ENCODE results near the gene AHRR.

AHRR gene

DNA sequence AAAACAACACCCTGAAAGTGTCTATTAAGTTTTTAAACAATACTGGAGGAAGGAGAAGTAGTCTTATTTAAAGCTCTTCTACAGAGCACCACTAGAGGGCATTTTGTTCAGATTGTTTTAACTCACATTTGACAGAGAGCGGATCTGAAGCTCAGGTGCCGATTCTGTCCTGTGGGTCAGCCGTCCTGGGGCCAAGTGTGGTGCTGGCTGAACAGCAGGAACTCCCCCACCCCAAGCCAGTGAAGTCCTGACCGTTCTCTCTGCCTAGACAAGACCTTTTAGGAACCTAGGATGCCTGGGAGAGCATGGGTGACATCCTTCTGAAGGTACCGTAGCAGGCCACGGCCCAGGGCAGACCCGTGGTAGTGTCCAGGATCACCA is 125.4 kb downstream of the AHRR start:
- no peak overlapping the region for H2AK5ac ChIP-seq (ENCODE audit: low read length)
- no CpG with 5 or more reads among the region's 7 CpGs for WGBS (ENCODE audit: extremely low coverage, insufficient coverage, insufficient read length)
- H3K36me3 ChIP-seq (ENCODE audit: control insufficient read depth in 1 of 2, insufficient read depth in 2 of 2, low read length in 2 of 2) = peaks cover 18 to 22% of the 10 kb centered on the region in 2 experiments
- peaks cover 13 to 14% of the 10 kb centered on the region in 2 experiments for H3K4me1 ChIP-seq (ENCODE audit: control insufficient read depth in 1 of 2, insufficient read depth in 2 of 2, low read length in 2 of 2)
- no peak overlapping the region for H3K9ac ChIP-seq (ENCODE audit: low read length)
- H3K23ac ChIP-seq (ENCODE audit: low read length) = no peak overlapping the region
- no peak overlapping the region for H2BK5ac ChIP-seq (ENCODE audit: low read depth, low read length, poor library complexity)
- no peak overlapping the region for H3K14ac ChIP-seq (ENCODE audit: low read length)
- H4K12ac ChIP-seq (ENCODE audit: low read depth, low read length) = no peak overlapping the region
- no peak overlapping the region for H3K4me3 ChIP-seq (ENCODE audit: low read depth, low read length)
- H2BK120ac ChIP-seq (ENCODE audit: insufficient read depth, low read length, poor library complexity) = no peak overlapping the region
- no peak overlapping the region for H3K18ac ChIP-seq (ENCODE audit: low read length)
- peaks cover 2% of the 10 kb centered on the region for H3K9me3 ChIP-seq (ENCODE audit: insufficient read depth, low read depth, low read length)
- peaks cover 14% of the 10 kb centered on the region for H3K79me2 ChIP-seq (ENCODE audit: control insufficient read depth, insufficient read depth, low read length, poor library complexity)
- DNase-seq = peak in 1 of 2 donors; percentile 71
- H3K4ac ChIP-seq (ENCODE audit: low read depth, low read length) = no peak overlapping the region
- peaks cover 7% of the 10 kb centered on the region for H3K79me1 ChIP-seq (ENCODE audit: low read length)
- H3K4me2 ChIP-seq (ENCODE audit: low read length) = no peak overlapping the region
- H3K27me3 ChIP-seq (ENCODE audit: insufficient read depth, low read length) = no peaks in the 10 kb centered on the region
- H4K91ac ChIP-seq (ENCODE audit: low read depth, low read length) = no peak overlapping the region
- no peak overlapping the region for H2AFZ ChIP-seq (ENCODE audit: insufficient read depth, low read length, poor library complexity)
- no peak overlapping the region for H4K8ac ChIP-seq (ENCODE audit: low read depth, low read length)
- no peak overlapping the region for H3K27ac ChIP-seq (ENCODE audit: low read depth, low read length)
- no peak overlapping the region for H2BK12ac ChIP-seq (ENCODE audit: low read length)

DNA sequence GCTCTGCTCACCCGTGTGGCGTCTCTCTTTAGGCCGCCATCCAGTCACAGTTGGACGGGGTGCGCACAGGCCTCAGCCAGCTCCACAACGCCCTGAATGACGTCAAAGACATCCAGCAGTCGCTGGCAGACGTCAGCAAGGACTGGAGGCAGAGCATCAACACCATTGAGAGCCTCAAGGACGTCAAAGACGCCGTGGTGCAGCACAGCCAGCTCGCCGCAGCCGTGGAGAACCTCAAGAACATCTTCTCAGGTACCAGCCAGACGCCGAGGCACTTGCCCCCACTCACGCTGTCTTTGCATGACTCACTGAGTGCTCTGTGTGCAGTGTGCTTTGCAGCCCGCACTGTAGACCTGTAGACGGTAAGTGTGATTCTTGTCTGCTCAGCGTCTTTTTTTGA is 126.0 kb downstream of the AHRR start:
- Histone ChIP-seq H3K27me3 (ENCODE audit: insufficient read depth, low read length) (no peaks in the 10 kb centered on the region), H3K4me2 (ENCODE audit: low read length) (no peak overlapping the region), H3K9ac (ENCODE audit: low read length) (no peak overlapping the region), H3K27ac (ENCODE audit: low read depth, low read length) (no peak overlapping the region), H3K18ac (ENCODE audit: low read length) (no peak overlapping the region), H2BK120ac (ENCODE audit: insufficient read depth, low read length, poor library complexity) (no peak overlapping the region), H4K12ac (ENCODE audit: low read depth, low read length) (no peak overlapping the region), H4K8ac (ENCODE audit: low read depth, low read length) (no peak overlapping the region), H3K9me3 (ENCODE audit: insufficient read depth, low read depth, low read length) (peaks cover 2% of the 10 kb centered on the region), H3K36me3 (ENCODE audit: control insufficient read depth in 1 of 2, insufficient read depth in 2 of 2, low read length in 2 of 2) (peaks cover 18 to 22% of the 10 kb centered on the region in 2 experiments), H4K91ac (ENCODE audit: low read depth, low read length) (no peak overlapping the region), H2BK5ac (ENCODE audit: low read depth, low read length, poor library complexity) (no peak overlapping the region), H3K4me3 (ENCODE audit: low read depth, low read length) (no peak overlapping the region), H3K4ac (ENCODE audit: low read depth, low read length) (no peak overlapping the region), H2AK5ac (ENCODE audit: low read length) (no peak overlapping the region), H2BK12ac (ENCODE audit: low read length) (no peak overlapping the region), H3K4me1 (ENCODE audit: control insufficient read depth in 1 of 2, insufficient read depth in 2 of 2, low read length in 2 of 2) (peaks cover 7 to 8% of the 10 kb centered on the region in 2 experiments), H2AFZ (ENCODE audit: insufficient read depth, low read length, poor library complexity) (no peak overlapping the region), H3K79me2 (ENCODE audit: control insufficient read depth, insufficient read depth, low read length, poor library complexity) (peaks cover 12% of the 10 kb centered on the region), H3K14ac (ENCODE audit: low read length) (no peak overlapping the region), H3K79me1 (ENCODE audit: low read length) (peaks cover 7% of the 10 kb centered on the region), H3K23ac (ENCODE audit: low read length) (no peak overlapping the region)
- no CpG with 5 or more reads among the region's 21 CpGs for WGBS (ENCODE audit: extremely low coverage, insufficient coverage, insufficient read length)
- no peak for DNase-seq

DNA sequence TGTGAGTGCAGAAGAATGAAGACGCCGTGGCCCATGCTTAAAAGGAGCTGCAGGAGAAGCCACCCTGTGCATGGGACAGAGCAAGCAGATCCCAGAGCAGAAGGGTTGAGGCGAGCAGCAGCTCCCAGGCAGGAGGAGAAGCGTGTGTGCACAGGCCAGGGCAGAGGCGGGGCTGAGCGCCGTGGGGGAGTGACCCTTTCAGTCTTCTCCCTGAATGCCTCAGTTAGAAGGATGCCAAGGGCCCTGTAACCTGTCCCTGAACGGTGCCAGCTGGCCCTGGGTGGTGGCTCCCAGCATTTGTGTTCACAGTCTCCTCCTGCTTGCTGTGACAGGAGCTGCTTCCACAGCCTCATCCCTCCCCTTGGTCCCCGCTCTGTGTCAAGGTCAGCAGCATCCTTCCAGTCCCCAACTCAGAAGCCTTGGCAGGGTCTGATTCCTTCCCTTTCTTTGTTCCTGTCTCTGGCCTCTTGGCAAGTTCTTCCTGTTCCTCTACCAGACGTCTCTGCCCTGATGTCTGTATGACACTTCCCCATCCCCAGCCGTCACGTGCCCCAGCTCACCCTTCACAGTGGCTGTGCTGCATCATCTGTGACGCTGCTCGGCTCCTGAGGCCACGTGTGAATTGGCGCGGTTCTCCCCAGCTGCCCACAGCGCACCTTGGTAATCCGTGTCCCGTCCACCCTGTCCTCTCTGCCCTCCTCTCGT is 126.7 kb downstream of the AHRR start:
- H3K4ac ChIP-seq (ENCODE audit: low read depth, low read length) = no peak overlapping the region
- peaks cover 23 to 30% of the 10 kb centered on the region in 2 experiments for H3K36me3 ChIP-seq (ENCODE audit: control insufficient read depth in 1 of 2, insufficient read depth in 2 of 2, low read length in 2 of 2)
- H3K23ac ChIP-seq (ENCODE audit: low read length) = no peak overlapping the region
- peaks cover 1% of the 10 kb centered on the region for H3K79me1 ChIP-seq (ENCODE audit: low read length)
- no peak overlapping the region for H3K14ac ChIP-seq (ENCODE audit: low read length)
- H3K18ac ChIP-seq (ENCODE audit: low read length) = no peak overlapping the region
- H2BK5ac ChIP-seq (ENCODE audit: low read depth, low read length, poor library complexity) = no peak overlapping the region
- H4K8ac ChIP-seq (ENCODE audit: low read depth, low read length) = no peak overlapping the region
- H3K27ac ChIP-seq (ENCODE audit: low read depth, low read length) = no peak overlapping the region
- no peak overlapping the region for H2AK5ac ChIP-seq (ENCODE audit: low read length)
- peaks cover 7% of the 10 kb centered on the region for H3K79me2 ChIP-seq (ENCODE audit: control insufficient read depth, insufficient read depth, low read length, poor library complexity)
- no peak overlapping the region for H2AFZ ChIP-seq (ENCODE audit: insufficient read depth, low read length, poor library complexity)
- H3K27me3 ChIP-seq (ENCODE audit: insufficient read depth, low read length) = no peaks in the 10 kb centered on the region
- DNase-seq = peak; percentile 20 to 23
- peaks cover 6 to 7% of the 10 kb centered on the region in 2 experiments for H3K4me1 ChIP-seq (ENCODE audit: control insufficient read depth in 1 of 2, insufficient read depth in 2 of 2, low read length in 2 of 2)
- no peak overlapping the region for H4K12ac ChIP-seq (ENCODE audit: low read depth, low read length)
- no peak overlapping the region for H2BK12ac ChIP-seq (ENCODE audit: low read length)
- no peak overlapping the region for H3K9ac ChIP-seq (ENCODE audit: low read length)
- H3K4me2 ChIP-seq (ENCODE audit: low read length) = no peak overlapping the region
- peaks cover 5% of the 10 kb centered on the region for H3K9me3 ChIP-seq (ENCODE audit: insufficient read depth, low read depth, low read length)
- WGBS (ENCODE audit: extremely low coverage, insufficient coverage, insufficient read length) = no CpG with 5 or more reads among the region's 21 CpGs
- H4K91ac ChIP-seq (ENCODE audit: low read depth, low read length) = no peak overlapping the region
- peak overlapping the region; percentile 8 for H3K4me3 ChIP-seq (ENCODE audit: low read depth, low read length)
- no peak overlapping the region for H2BK120ac ChIP-seq (ENCODE audit: insufficient read depth, low read length, poor library complexity)

DNA sequence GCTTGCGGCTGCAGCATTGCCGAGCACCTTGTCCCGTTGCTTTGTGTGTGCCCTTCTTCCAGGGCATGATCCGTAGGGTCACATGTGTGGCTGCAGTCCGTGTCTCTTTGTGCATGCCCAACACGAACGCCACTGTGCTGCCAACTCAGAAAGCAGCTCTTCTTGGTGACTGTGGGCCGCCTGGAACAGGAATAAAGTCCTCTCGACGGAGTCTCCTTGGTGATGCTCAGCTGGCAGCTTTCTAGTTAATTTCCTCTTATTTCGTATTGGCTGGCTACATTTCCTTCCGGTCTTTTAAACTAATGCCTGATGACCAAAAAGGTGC is 127.2 kb downstream of the AHRR start:
- DNase-seq = no peak
- Histone ChIP-seq H2AK5ac (ENCODE audit: low read length) (no peak overlapping the region), H3K27me3 (ENCODE audit: insufficient read depth, low read length) (no peaks in the 10 kb centered on the region), H4K12ac (ENCODE audit: low read depth, low read length) (no peak overlapping the region), H3K79me1 (ENCODE audit: low read length) (no peaks in the 10 kb centered on the region), H3K27ac (ENCODE audit: low read depth, low read length) (no peak overlapping the region), H3K9ac (ENCODE audit: low read length) (no peak overlapping the region), H3K4me3 (ENCODE audit: low read depth, low read length) (peak overlapping the region; percentile 8), H3K36me3 (ENCODE audit: control insufficient read depth in 1 of 2, insufficient read depth in 2 of 2, low read length in 2 of 2) (peaks cover 28 to 35% of the 10 kb centered on the region in 2 experiments), H2BK120ac (ENCODE audit: insufficient read depth, low read length, poor library complexity) (no peak overlapping the region), H3K79me2 (ENCODE audit: control insufficient read depth, insufficient read depth, low read length, poor library complexity) (peaks cover 2% of the 10 kb centered on the region), H3K4me1 (ENCODE audit: control insufficient read depth in 1 of 2, insufficient read depth in 2 of 2, low read length in 2 of 2) (peaks cover 3% of the 10 kb centered on the region in 2 experiments), H3K4me2 (ENCODE audit: low read length) (no peak overlapping the region), H3K4ac (ENCODE audit: low read depth, low read length) (no peak overlapping the region), H3K9me3 (ENCODE audit: insufficient read depth, low read depth, low read length) (peaks cover 5% of the 10 kb centered on the region), H3K18ac (ENCODE audit: low read length) (no peak overlapping the region), H4K91ac (ENCODE audit: low read depth, low read length) (no peak overlapping the region), H2BK12ac (ENCODE audit: low read length) (no peak overlapping the region), H4K8ac (ENCODE audit: low read depth, low read length) (no peak overlapping the region), H2BK5ac (ENCODE audit: low read depth, low read length, poor library complexity) (no peak overlapping the region), H2AFZ (ENCODE audit: insufficient read depth, low read length, poor library complexity) (no peak overlapping the region), H3K23ac (ENCODE audit: low read length) (no peak overlapping the region), H3K14ac (ENCODE audit: low read length) (no peak overlapping the region)
- WGBS (ENCODE audit: extremely low coverage, insufficient coverage, insufficient read length) = no CpG with 5 or more reads among the region's 12 CpGs
